GM18507 (cell line): ENCODE results near the gene CCDC85A.

Source experiments
- DNase-seq: peaks from one replicate; pipeline ENCODE4 v3.0.0; 2011; ENCODE audit warnings: low read depth; ENCODE audit not compliant: insufficient read length; ENCODE audit errors: extremely low spot score
- FAIRE-seq: peaks from 2 replicates; lab custom pipeline; 2011; peaks lifted over from hg19 to GRCh38; lab: Jason Lieb, UNC

Gene CCDC85A

GRCh38 chr2:56287974-56288373 is 104.2 kb downstream of the CCDC85A start:
- DNase-seq, result no peak

GRCh38 chr2:56288838-56289580 is 105.2 kb downstream of the CCDC85A start:
- FAIRE-seq, result no peak
- DNase-seq, result no peak

More at GRCh38 chr2:56287974-56288373, 104.2 kb downstream of the CCDC85A start:
- FAIRE-seq, result no peak

- no peak for FAIRE-seq
- no peak for DNase-seq
Measured at GRCh38 chr2:56291711-56292110, 107.9 kb downstream of the CCDC85A start.

- DNase-seq, result no peak
- FAIRE-seq, result no peak
Measured at GRCh38 chr2:56292951-56293350, 109.2 kb downstream of the CCDC85A start.

DNA sequence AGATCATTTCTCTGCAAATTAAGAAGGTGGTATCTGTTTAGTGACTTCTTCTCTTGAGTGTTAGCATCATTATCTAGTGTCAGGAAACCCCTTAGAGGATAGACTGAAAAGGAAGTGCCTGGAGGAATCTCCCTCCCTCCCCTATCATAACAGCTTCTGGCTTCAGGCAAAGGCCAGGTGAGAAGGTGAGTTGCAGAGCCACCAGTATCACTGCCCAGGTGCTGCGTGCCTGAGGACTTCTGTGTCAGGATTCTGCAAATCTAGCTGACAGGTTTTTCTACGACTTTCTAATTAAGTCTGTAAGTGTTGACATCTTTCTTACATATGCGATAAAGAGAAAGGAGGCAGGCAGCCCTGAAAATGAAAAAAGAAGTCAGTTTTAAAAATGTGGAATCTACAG is 111.9 kb downstream of the CCDC85A start:
- FAIRE-seq (no peak), DNase-seq (no peak)

DNA sequence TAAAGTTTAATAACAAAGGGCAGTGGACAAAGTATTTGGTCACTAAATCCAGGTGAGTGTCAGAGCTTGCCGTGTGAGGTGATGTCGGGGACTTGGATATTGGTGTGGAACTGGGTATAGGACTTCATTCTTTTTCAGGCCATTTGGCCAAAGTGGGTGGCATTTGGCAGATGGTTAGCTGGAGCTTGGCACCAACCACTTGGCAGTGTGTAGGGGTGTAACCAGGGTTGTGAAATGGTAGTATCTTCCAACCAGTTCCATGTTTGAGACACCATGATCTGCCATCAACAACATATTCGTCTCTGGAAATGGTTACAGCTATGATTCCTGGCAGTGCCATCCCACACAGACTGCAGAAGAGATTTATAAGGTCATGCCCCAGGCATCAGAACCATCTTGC is 113.9 kb downstream of the CCDC85A start:
- FAIRE-seq (no peak), DNase-seq (no peak)

DNA sequence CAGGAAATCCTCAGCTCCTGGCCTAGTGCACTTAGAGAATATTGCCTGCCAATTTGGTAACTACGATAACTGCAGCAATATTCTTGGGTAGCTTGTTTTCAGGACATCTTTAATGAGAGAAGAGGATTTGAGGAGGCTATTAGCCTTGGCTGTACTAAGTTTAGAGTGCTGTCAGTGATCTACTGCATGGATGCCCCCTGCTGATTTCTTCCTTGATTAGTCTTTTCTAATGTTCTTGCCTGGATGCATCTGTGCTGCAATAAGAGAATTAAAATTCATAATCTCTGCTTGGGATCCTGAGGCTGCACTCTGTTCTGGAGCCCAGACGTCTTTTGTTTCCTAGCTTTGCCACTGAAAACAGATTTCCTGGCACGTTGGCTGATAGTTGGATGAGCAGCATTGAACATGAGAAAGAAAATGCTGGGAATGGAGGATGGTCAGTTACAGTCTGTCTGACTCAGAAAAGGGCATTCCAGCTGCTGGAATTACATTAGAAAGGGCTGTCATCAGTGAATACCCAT is 115.4 kb downstream of the CCDC85A start:
- DNase-seq (no peak), FAIRE-seq (no peak)

DNA sequence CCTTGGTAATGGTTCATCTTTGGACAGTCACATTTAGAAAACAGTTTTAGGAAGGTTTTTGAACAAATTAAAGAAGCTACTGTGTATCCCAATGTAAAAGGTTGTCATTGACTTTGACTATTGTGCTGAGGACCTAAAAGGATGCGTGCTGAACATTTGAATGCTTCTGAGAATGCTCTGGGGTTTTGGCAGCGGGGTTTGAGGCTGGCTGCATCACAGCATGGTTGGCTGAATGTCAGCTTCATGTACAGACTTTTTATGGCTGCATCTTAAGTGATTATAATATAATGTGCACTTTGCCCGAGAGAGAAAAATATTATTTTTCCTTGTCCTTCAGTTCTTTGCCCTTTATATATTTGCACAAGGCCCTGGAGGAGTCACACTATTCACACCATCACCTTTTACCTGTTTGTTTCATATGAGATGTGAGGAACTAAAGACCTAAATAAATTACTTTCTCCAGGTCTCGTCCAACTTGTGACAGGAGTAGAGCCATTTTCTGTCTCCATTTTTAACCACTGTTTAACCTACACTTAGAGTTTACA is 125.9 kb downstream of the CCDC85A start:
- no peak for FAIRE-seq
- DNase-seq, result no peak

- FAIRE-seq (no peak), DNase-seq (no peak)
Measured at GRCh38 chr2:56313500-56313921, 129.7 kb downstream of the CCDC85A start.

GRCh38 chr2:56314371-56314770 is 130.6 kb downstream of the CCDC85A start:
- no peak for DNase-seq
- no peak for FAIRE-seq

DNA sequence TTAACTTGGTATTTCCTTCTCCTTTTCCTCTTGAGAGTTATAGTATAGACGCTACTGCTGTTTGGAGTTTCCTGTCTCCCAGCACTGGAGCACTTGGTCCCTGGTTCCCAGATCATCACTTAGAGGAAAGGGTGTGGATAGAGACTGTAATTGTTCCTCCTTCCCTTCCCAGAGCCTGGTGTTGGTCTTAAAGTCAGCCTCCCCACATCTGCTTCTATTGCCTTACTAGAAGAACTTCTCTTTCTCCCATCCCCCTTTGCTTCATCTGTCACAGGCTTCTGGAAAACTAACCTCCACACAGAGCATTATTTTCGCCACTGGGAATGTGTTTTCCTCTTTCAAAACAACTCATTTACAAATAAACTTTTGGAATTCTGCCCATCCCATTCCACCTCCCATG is 131.0 kb downstream of the CCDC85A start:
- FAIRE-seq, result no peak
- DNase-seq, result no peak

DNA sequence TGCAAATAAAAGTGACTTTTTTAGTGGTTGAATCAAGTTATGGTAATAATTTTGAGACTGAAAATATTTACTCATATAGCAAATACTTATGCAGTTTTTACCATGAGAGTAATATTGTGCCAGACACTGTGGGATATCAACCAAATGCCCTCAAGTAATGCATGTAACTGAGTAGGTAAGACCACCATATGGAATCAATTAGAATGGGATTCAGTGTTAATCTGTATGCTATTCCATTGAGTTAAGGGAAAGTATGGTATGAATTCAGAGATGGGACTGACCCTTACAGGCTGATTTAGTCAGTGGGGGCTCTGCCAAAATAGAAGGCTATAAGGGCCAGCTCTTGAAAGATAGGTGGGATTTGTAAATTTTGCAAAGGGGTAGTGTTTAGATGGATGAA is 131.6 kb downstream of the CCDC85A start:
- FAIRE-seq (no peak), DNase-seq (no peak)

DNA sequence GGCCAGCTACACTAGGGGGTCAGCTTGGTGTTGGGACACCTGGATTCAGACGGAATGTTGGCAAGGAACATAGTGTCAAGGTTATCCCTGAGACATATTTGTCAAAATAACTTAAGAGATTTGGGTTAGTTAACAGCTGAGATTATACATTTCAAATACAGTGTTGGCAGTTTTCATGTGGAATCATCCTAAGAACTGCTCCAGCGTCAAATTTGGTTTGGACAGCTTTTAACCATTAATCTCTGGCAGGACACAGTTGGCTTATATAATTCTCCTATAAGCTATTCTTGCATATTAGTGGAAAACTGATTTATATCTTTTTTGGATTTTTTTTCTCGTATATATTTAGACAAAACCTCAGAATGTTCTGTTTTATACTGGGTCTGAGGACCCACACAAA is 132.2 kb downstream of the CCDC85A start:
- FAIRE-seq, result no peak

DNA sequence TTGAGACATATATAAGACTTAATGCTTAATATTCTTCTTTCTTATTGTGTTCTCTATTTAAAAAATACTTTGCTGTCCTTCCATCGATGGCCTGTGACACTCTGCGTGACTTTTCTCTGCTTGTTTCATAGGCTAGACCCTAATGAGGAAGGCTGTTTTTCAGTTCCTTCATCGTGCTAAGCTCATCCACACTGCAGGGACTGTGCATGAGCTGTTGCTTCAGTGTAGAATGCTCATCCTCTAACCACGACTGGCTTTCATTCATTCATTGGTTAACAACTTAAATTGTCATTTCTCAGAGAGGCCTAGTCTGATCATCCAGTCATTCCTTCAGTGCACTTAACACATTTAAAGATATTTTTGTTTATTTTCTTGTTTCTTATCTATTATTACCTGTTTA is 134.4 kb downstream of the CCDC85A start:
- no peak for DNase-seq
- FAIRE-seq, result no peak

More for the DNA sequence above, 132.2 kb downstream of the CCDC85A start:
- no peak for DNase-seq

DNA sequence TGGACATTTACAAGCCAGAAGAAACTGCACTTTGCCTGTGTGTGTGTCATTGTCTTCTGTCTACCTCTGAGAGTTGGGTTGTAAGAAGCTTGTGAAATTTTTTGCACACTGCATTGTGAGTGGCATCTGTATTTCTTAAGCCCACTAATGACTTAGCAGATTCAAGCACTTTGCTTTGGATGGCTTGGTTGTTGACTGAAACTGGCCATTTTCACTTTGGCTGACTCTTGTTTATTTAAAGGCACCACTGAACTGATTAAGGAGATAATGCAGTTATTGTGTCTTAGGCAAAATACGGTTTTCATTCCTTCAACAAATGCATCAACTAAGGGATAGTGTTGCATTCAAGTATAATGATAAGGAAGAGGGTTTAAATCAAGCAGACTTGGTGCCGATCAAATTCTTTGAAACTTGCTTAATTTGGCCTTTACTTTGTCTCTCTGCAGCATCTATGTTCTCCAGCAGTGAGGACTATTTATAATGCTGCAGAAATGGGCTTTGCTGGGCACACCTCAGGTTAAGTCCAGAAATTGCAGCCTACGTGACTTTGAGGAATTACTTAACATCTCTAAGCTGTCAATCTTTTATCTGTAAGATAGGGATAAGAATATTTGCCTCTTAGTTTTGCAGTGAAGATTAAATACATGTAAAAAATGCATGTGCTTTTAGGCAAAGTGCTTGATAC is 142.0 kb downstream of the CCDC85A start:
- FAIRE-seq (no peak), DNase-seq (no peak)

- no peak for FAIRE-seq
- DNase-seq, result no peak
Measured at GRCh38 chr2:56326346-56326741, 142.6 kb downstream of the CCDC85A start.

DNA sequence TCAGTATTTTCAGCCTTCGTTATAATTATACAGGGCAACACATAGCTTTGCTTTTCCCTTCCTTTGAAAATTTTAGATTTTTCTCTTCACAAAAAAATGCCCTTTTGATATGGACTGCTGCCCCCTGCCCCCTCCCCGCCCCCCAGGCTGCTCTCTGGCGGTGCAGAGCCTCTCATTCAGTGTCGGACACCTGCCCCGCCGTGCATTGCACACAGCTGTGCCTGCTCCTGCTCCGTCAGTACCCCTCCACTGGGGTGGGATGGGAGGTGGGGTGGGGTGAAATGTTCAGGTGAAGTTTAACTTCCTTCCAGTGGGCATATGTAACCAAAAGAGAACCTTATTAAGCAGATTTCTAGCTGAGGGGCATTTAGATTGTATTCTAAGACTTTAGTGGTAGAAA is 148.0 kb downstream of the CCDC85A start:
- FAIRE-seq (no peak), DNase-seq (no peak)

GRCh38 chr2:56333812-56334485 is 150.2 kb downstream of the CCDC85A start:
- DNase-seq, result no peak
- no peak for FAIRE-seq

GRCh38 chr2:56334622-56335021 is 150.8 kb downstream of the CCDC85A start:
- DNase-seq (no peak), FAIRE-seq (no peak)

- DNase-seq (no peak), FAIRE-seq (no peak)
Measured at GRCh38 chr2:56335101-56335500, 151.3 kb downstream of the CCDC85A start.
